Neural progenitor cell (in vitro differentiated cells): Measurements from ENCODE around the gene PDRG1. TPM values are rescaled to one million over a fixed set of nuclear protein-coding genes. Genes with fewer than 3 reads are reported as not detected.

ENCODE experiments used
- DNase-seq: peaks from one replicate; pipeline ENCODE4 v3.0.0-alpha.2; 2016; ENCODE audit warnings: low spot score
- H2AFZ ChIP-seq: fragments of 200-600 bp; sonication (generic); replicated peaks from 2 replicates; pipeline ENCODE4 v1.6.1; 2016; ENCODE audit warnings: antibody characterized with exemption
- H3F3A ChIP-seq: fragments of 200-600 bp; sonication (generic); 2 replicates; pipeline ENCODE4 v1.6.1; 2016; ENCODE audit warnings: antibody characterized with exemption, low read depth
- H3K27ac ChIP-seq: fragments of 200-600 bp; sonication (generic); 2 replicates; pipeline ENCODE4 v1.5.1; 2016; ENCODE audit warnings: mild to moderate bottlenecking
- H3K27me3 ChIP-seq: fragments of 200-600 bp; sonication (generic); 2 replicates; pipeline ENCODE4 v1.6.1; 2016; ENCODE audit warnings: mild to moderate bottlenecking, moderate library complexity
- H3K36me3 ChIP-seq: fragments of 200-600 bp; sonication (generic); 2 replicates; pipeline ENCODE4 v1.5.1; 2016
- H3K4me1 ChIP-seq: fragments of 200-600 bp; sonication (generic); 2 replicates; pipeline ENCODE4 v1.6.1; 2016; ENCODE audit warnings: mixed run types
- H3K4me2 ChIP-seq: fragments of 200-600 bp; sonication (generic); 2 replicates; pipeline ENCODE4 v1.6.1; 2016
- H3K4me3 ChIP-seq: fragments of 200-600 bp; sonication (generic); 2 replicates; pipeline ENCODE4 v1.5.1; 2016
- H3K79me2 ChIP-seq: fragments of 200-600 bp; sonication (generic); 2 replicates; pipeline ENCODE4 v1.6.1; 2016; ENCODE audit warnings: low read depth
- H3K9ac ChIP-seq: fragments of 200-600 bp; sonication (generic); 2 replicates; pipeline ENCODE4 v1.6.1; 2016
- H3K9me3 ChIP-seq: fragments of 200-600 bp; sonication (generic); 2 replicates; pipeline ENCODE4 v1.5.1; 2016; ENCODE audit warnings: low read depth
- H4K20me1 ChIP-seq: fragments of 200-600 bp; sonication (generic); 2 replicates; pipeline ENCODE4 v1.6.1; 2016; ENCODE audit warnings: low read depth
- H3K27ac Mint-ChIP-seq: 3 replicates; pipeline ENCODE4 v1.8.0; 2021; ENCODE audit warnings: mixed read lengths
- H3K27me3 Mint-ChIP-seq: 2 replicates; pipeline ENCODE4 v1.8.0; 2022; ENCODE audit warnings: low read depth, mild to moderate bottlenecking, inconsistent platforms, moderate library complexity, mixed read lengths; ENCODE audit not compliant: insufficient read depth
- H3K36me3 Mint-ChIP-seq: 3 replicates; pipeline ENCODE4 v1.8.0; 2021; ENCODE audit warnings: mixed read lengths
- H3K4me1 Mint-ChIP-seq: 3 replicates; pipeline ENCODE4 v1.8.0; 2021; ENCODE audit warnings: mixed read lengths
- H3K4me3 Mint-ChIP-seq: 3 replicates; pipeline ENCODE4 v1.8.0; 2021; ENCODE audit warnings: mild to moderate bottlenecking, moderate library complexity, mixed read lengths
- H3K9me3 Mint-ChIP-seq: 3 replicates; pipeline ENCODE4 v1.8.0; 2020; ENCODE audit warnings: mixed read lengths
- CTCF ChIP-seq: fragments of 200-600 bp; sonication (generic); IDR thresholded peaks from 2 replicates; pipeline ENCODE4 v1.5.1; 2017; ENCODE audit warnings: antibody characterized with exemption, mild to moderate bottlenecking
- EZH2 ChIP-seq: fragments of 200-600 bp; sonication (generic); IDR thresholded peaks from 2 replicates; pipeline ENCODE4 v1.6.1; 2017; ENCODE audit warnings: antibody characterized with exemption, mild to moderate bottlenecking, moderate library complexity
- EZH2phosphoT487 ChIP-seq: fragments of 200-600 bp; sonication (generic); IDR thresholded peaks from 2 replicates; pipeline ENCODE4 v1.6.1; 2017; ENCODE audit warnings: antibody characterized with exemption
- total RNA-seq: library from RNA; depleted of rRNA; stranded (reverse); fragments of >200 nt; gene quantifications from 2 replicates; pipeline ENCODE4 v1.2.3, GENCODE V29; 2015; ENCODE audit warnings: low replicate concordance

The PDRG1 gene
- total RNA-seq, 1 donor from 2014 or later = 11.1 TPM

DNA sequence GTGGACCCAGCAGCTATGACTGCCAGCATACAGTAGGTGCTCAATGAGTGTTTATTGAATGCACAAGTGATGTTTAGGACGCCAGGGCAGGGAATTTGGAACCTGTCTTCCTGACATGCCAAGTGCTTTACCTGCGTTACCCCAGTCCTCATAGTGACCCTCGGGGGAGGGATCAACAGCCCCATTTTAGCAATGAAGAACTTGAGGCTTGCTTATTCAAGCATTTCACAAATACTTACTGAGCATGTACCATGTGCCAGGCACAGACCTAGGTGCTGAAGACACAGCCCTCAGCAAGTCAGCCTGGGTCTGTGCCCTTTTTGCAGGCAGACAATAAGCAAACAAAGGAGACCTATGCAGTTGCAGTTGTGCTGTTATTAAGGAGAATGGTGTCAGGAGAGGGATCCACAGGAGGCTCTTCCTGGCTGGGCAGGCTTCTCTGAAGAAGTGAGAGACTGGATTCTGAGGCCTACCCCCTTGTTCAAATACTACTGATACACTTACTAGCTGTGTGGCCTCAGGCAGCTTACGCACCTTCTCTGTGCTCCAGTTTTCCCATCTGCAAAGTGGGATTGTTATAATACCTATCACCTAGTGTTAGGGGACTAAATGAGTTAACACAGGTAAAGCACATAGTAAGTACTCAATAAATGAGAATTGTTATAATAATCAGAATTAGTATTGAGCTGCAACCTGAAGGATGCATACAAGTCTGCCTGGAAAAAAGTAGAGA is 41.6 kb downstream of the PDRG1 start:
- no peaks in the 10 kb centered on the region for H4K20me1 ChIP-seq
- H2AFZ ChIP-seq = no peak overlapping the region
- peaks cover 6% of the 10 kb centered on the region for H3K27me3 Mint-ChIP-seq
- H3K4me2 ChIP-seq = no peak overlapping the region
- peaks cover 14% of the 10 kb centered on the region for H3F3A ChIP-seq
- no peaks in the 10 kb centered on the region for H3K9me3 Mint-ChIP-seq
- H3K27ac ChIP-seq = no peak overlapping the region
- H3K36me3 ChIP-seq = no peaks in the 10 kb centered on the region
- no peak overlapping the region for H3K9ac ChIP-seq
- H3K36me3 Mint-ChIP-seq = no peaks in the 10 kb centered on the region
- DNase-seq = no peak
- H3K79me2 ChIP-seq = no peaks in the 10 kb centered on the region
- H3K4me1 ChIP-seq = peaks cover 17% of the 10 kb centered on the region
- no peaks in the 10 kb centered on the region for H3K27me3 ChIP-seq
- no peak overlapping the region for H3K4me3 Mint-ChIP-seq
- TF ChIP-seq EZH2 (no peak), EZH2phosphoT487 (no peak), CTCF (no peak)
- peaks cover 4% of the 10 kb centered on the region for H3K4me1 Mint-ChIP-seq
- H3K27ac Mint-ChIP-seq = no peak overlapping the region
- H3K4me3 ChIP-seq = no peak overlapping the region
- no peaks in the 10 kb centered on the region for H3K9me3 ChIP-seq

DNA sequence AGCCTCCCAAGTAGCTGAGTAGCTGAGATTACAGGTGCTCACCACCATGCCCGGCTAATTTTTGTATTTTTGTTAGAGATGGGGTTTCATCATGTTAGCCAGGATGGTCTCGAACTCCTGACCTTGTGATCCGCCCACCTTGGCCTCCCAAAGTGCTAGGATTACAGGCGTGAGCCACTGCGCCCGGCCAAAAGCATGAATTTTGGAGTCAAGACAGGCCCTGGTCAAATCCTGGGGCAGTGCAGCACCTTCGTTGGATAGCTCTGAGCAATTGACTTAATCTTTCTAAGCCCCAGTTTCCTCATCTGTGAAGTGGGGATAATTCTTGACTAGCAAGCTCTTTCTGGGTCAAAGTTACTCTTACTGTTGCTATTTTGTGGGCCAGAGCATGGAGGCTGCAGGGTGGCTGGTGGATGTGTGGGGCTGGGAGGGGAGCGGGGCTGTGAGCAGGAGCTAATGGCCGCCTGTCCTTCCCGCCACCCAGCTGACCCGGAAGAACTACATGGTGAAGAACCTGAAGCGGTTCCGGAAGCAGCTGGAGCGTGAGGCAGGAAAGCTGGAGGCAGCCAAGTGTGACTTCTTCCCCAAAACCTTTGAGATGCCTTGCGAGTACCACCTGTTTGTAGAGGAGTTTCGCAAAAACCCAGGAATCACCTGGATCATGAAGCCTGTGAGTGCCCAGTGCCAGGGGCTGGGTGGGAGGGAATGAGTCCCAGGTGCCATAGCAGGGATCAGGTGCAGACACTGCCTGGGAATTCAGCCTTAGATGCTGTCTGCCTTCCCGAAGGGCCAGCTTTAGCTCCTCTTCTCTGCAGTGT is 42.4 kb downstream of the PDRG1 start:
- peaks cover 6% of the 10 kb centered on the region for H3K27me3 Mint-ChIP-seq
- H3K4me2 ChIP-seq = no peak overlapping the region
- H3K79me2 ChIP-seq = no peaks in the 10 kb centered on the region
- H3K27me3 ChIP-seq = no peaks in the 10 kb centered on the region
- no peak overlapping the region for H3K27ac ChIP-seq
- no peaks in the 10 kb centered on the region for H3K9me3 ChIP-seq
- peaks cover 14% of the 10 kb centered on the region for H3F3A ChIP-seq
- H3K4me1 Mint-ChIP-seq = peaks cover 4% of the 10 kb centered on the region
- H3K36me3 Mint-ChIP-seq = no peaks in the 10 kb centered on the region
- no peak for DNase-seq
- TF ChIP-seq EZH2phosphoT487 (no peak), EZH2 (no peak), CTCF (no peak)
- H3K9me3 Mint-ChIP-seq = no peaks in the 10 kb centered on the region
- H2AFZ ChIP-seq = no peak overlapping the region
- H3K4me3 ChIP-seq = no peak overlapping the region
- no peaks in the 10 kb centered on the region for H4K20me1 ChIP-seq
- no peaks in the 10 kb centered on the region for H3K36me3 ChIP-seq
- H3K4me1 ChIP-seq = peaks cover 15% of the 10 kb centered on the region
- no peak overlapping the region for H3K27ac Mint-ChIP-seq
- H3K4me3 Mint-ChIP-seq = no peak overlapping the region
- H3K9ac ChIP-seq = no peak overlapping the region

DNA sequence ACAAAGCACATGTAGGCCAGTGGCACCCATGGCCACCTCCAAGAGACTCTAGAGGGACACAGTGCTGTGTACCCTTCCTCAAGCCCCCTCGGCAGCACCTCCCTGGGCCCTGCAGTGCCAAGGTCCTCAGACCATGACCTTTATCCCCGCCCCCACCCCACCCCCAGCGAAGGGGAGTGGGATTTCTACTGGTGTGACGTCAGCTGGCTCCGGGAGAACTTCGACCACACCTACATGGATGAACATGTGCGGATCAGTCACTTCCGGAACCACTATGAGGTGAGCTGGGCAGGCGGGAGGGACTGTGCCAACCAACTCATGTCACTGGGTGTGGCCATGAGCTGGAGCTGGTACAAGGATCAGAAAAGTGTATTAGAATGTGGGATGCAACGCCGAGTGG is 43.4 kb downstream of the PDRG1 start:
- no peak overlapping the region for H3K4me3 Mint-ChIP-seq
- H3K36me3 Mint-ChIP-seq = no peaks in the 10 kb centered on the region
- DNase-seq = no peak

More for the DNA sequence above, 43.4 kb downstream of the PDRG1 start:
- Histone ChIP-seq H3K27ac (no peak overlapping the region), H3K36me3 (no peaks in the 10 kb centered on the region), H2AFZ (no peak overlapping the region), H3K9me3 (no peaks in the 10 kb centered on the region), H3K4me1 (peaks cover 14% of the 10 kb centered on the region), H3F3A (peaks cover 14% of the 10 kb centered on the region), H3K4me3 (no peak overlapping the region), H3K4me2 (no peak overlapping the region), H3K27me3 (no peaks in the 10 kb centered on the region), H3K79me2 (no peaks in the 10 kb centered on the region), H4K20me1 (no peaks in the 10 kb centered on the region), H3K9ac (no peak overlapping the region)
- TF ChIP-seq EZH2phosphoT487 (no peak), CTCF (no peak), EZH2 (no peak)
- Mint-ChIP-seq H3K27ac (no peak overlapping the region), H3K9me3 (no peaks in the 10 kb centered on the region), H3K27me3 (peaks cover 6% of the 10 kb centered on the region), H3K4me1 (no peaks in the 10 kb centered on the region)
